Peyer's patch (tissue), 4 donors: ENCODE results near the gene ACP6.

Source experiments
- POLR2A ChIP-seq, 2 donors: fragments of 450-650 bp; IDR thresholded peaks; one replicate each; pipeline ENCODE4 v1.5.1; 2017; ENCODE audit warnings: antibody characterized with exemption in 2 of 2, mild to moderate bottlenecking in 2 of 2, moderate library complexity in 2 of 2
- TF ChIP-seq, protein P1 (sequence below), 6 experiments: fragments of 450-650 bp in 4 of 6; fragments of 200-600 bp in 2 of 6; sonication (generic) in 1 of 6; IDR thresholded peaks; one replicate each; pipeline ENCODE4 v1.5.1; 2017 to 2019; ENCODE audit warnings: antibody characterized with exemption in 6 of 6, mild to moderate bottlenecking in 3 of 6, moderate library complexity in 1 of 6

DNA sequence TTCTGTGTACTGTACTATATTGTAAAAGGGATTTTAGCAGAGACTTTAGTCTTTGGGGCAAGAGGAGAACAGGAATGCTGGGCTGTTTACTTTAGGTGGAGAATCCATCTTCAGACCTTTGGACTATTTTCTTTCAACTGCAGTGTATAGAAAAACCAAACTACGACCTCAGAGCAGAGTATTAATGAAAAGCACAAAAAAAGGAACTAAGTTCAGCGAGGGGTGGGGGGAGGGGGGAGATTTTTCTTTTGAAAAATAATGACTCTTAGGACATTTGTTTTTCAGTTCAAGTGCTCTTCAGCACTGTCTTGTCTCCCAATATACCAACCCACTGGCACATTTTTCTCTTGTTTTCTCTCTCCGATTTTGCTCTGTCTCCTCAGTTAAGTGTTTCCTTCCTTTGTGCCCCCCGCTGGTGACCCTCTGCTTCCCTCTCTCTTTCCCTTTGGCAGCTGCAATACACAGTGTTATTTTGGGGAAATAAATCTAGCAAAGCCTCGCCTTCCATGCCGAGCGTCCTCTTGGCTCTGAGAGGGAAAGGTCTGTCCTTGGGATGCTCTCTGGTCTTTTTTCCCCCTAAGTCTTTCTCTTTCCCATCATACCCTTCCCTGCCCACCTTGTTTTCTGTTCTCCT lies 44.8 kb downstream of the ACP6 start:
- TF ChIP-seq, protein P1, sequence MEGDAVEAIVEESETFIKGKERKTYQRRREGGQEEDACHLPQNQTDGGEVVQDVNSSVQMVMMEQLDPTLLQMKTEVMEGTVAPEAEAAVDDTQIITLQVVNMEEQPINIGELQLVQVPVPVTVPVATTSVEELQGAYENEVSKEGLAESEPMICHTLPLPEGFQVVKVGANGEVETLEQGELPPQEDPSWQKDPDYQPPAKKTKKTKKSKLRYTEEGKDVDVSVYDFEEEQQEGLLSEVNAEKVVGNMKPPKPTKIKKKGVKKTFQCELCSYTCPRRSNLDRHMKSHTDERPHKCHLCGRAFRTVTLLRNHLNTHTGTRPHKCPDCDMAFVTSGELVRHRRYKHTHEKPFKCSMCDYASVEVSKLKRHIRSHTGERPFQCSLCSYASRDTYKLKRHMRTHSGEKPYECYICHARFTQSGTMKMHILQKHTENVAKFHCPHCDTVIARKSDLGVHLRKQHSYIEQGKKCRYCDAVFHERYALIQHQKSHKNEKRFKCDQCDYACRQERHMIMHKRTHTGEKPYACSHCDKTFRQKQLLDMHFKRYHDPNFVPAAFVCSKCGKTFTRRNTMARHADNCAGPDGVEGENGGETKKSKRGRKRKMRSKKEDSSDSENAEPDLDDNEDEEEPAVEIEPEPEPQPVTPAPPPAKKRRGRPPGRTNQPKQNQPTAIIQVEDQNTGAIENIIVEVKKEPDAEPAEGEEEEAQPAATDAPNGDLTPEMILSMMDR (IDR thresholded peaks at IDR 0.05) = no peak
- no peak for TF ChIP-seq POLR2A (IDR thresholded peaks at IDR 0.05)
